HFFc6 (cell line): ENCODE results near the gene ACTL7A. TPM values are rescaled to one million over a fixed set of nuclear protein-coding genes. Genes with fewer than 3 reads are reported as not detected.

Experiments used
- DNase-seq: peaks from one replicate; pipeline ENCODE4 v3.0.0-alpha.2; 2018
- H3K27ac Mint-ChIP-seq: 2 replicates; pipeline ENCODE4 v1.8.0; 2020; ENCODE audit warnings: mild to moderate bottlenecking, mixed read lengths
- H3K27me3 Mint-ChIP-seq: 2 replicates; pipeline ENCODE4 v1.8.0; 2021; ENCODE audit warnings: mild to moderate bottlenecking, moderate library complexity, mixed read lengths; ENCODE audit not compliant: insufficient read depth
- H3K36me3 Mint-ChIP-seq: 2 replicates; pipeline ENCODE4 v1.8.0; 2021; ENCODE audit warnings: low read depth, mixed read lengths
- H3K4me1 Mint-ChIP-seq: 2 replicates; pipeline ENCODE4 v1.8.0; 2020; ENCODE audit warnings: low read depth, mixed read lengths
- H3K4me3 Mint-ChIP-seq: 2 replicates; pipeline ENCODE4 v1.8.0; 2020; ENCODE audit warnings: mild to moderate bottlenecking, moderate library complexity, mixed read lengths
- H3K9me3 Mint-ChIP-seq: 2 replicates; pipeline ENCODE4 v1.8.0; 2020; ENCODE audit warnings: mild to moderate bottlenecking, mixed read lengths
- total RNA-seq, 6 experiments: library from RNA; stranded (reverse); fragmentation: NEBNext Ultra II Directional; extraction: Animal tissue kit (Norgen Biotek cat#: 25700); gene quantifications; 2 replicates in 1 of 6; 3 replicates in 5 of 6; pipeline ENCODE4 v1.2.3, GENCODE V29; 2021
- TF ChIP-seq, protein P1 (sequence below): fragments of 200-600 bp; sonication (generic); IDR thresholded peaks from 2 replicates; pipeline ENCODE4 v1.5.0; 2021; ENCODE audit warnings: antibody characterized with exemption, mild to moderate bottlenecking

The ACTL7A gene
- total RNA-seq, 6 experiments from 2014 or later = not detected

DNA sequence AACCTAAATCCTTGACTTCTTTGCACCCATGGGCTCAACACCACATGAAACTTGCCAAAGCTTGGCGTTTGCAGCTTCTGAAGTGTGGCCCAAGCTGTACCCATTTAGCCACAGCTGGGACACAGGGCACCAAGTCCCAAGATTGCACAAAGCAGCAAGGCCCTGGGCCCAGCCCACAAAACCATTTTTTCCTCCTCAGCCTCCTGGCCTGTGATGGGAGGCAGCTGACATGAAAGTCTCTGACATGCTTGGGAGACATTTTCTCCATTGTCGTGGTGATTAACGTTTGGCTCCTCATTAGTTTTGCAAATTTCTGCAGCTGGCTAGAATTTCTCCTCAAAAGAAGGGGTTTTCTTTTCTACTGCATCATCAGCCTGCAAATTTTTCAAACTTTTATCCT lies 38.2 kb upstream of the ACTL7A start:
- H3K9me3 Mint-ChIP-seq = peaks cover 23% of the 10 kb centered on the region

DNA sequence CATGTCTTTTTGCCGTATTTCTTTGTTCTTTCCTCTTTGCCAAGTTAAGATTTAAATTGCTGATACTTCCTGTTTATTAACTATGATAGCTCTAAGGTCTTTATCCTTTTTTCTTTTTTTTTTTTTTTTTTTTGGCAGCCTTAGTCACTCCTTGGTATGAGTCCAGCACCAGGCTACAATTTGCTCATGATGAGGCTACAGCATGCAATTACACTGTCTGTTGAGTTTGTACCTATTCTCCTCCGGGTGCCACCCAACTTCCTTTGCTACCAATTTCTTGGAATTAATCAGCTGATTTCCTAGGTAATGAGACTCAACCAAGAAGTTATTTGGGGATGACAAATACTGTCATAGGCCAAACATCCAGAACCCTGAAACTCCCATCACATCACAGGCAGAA lies 31.8 kb upstream of the ACTL7A start:
- TF ChIP-seq, protein P1, sequence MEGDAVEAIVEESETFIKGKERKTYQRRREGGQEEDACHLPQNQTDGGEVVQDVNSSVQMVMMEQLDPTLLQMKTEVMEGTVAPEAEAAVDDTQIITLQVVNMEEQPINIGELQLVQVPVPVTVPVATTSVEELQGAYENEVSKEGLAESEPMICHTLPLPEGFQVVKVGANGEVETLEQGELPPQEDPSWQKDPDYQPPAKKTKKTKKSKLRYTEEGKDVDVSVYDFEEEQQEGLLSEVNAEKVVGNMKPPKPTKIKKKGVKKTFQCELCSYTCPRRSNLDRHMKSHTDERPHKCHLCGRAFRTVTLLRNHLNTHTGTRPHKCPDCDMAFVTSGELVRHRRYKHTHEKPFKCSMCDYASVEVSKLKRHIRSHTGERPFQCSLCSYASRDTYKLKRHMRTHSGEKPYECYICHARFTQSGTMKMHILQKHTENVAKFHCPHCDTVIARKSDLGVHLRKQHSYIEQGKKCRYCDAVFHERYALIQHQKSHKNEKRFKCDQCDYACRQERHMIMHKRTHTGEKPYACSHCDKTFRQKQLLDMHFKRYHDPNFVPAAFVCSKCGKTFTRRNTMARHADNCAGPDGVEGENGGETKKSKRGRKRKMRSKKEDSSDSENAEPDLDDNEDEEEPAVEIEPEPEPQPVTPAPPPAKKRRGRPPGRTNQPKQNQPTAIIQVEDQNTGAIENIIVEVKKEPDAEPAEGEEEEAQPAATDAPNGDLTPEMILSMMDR = no peak
- Mint-ChIP-seq H3K27me3 (no peaks in the 10 kb centered on the region; the same call in 1 of the 2 replicates), H3K27ac (no peak overlapping the region), H3K4me1 (peaks cover 12% of the 10 kb centered on the region), H3K36me3 (no peaks in the 10 kb centered on the region), H3K9me3 (no peaks in the 10 kb centered on the region), H3K4me3 (no peak overlapping the region)
- no peak for DNase-seq

More for the DNA sequence above, 38.2 kb upstream of the ACTL7A start:
- H3K27me3 Mint-ChIP-seq = no peaks in the 10 kb centered on the region
- TF ChIP-seq, protein P1 = no peak
- H3K4me1 Mint-ChIP-seq = no peaks in the 10 kb centered on the region
- peaks cover 8% of the 10 kb centered on the region; the same call in 1 of the 2 replicates for H3K36me3 Mint-ChIP-seq
- H3K27ac Mint-ChIP-seq = no peak overlapping the region
- no peak overlapping the region for H3K4me3 Mint-ChIP-seq
- DNase-seq = no peak

DNA sequence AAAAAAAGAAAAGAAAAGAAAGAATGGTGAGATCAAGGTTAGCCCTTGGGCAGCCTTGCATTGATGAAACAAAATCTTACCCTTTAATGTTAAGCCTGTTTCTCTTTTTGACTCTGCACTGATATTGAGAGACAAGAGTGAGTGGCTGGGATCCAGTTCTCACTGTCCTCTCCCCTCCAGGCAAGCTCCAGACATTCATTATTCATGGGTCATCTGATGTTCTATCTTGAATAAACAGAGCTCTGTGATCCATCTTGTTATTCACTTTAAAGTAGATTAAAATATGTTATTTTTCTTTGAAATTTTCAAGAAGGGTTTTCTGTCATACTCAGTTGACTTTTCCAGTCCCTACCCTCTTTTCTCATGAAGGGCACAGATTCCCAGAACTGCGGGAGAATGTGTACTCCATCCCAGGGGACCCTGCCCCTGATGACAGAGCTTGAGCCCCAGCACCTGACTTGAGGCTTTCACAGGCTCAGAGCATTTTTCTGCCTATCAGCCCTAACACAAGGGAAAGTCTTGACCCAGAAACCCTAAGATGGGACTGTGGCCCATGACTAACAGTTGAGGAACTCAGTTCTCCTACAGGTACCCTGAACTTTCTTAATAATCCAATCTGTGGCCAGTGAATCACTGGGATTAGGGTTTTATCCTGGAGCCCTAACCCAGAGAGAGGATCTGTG lies 30.4 kb upstream of the ACTL7A start:
- Mint-ChIP-seq H3K27ac (no peak overlapping the region), H3K36me3 (no peaks in the 10 kb centered on the region), H3K9me3 (no peaks in the 10 kb centered on the region), H3K4me1 (peaks cover 22% of the 10 kb centered on the region), H3K27me3 (no peaks in the 10 kb centered on the region; the same call in 1 of the 2 replicates), H3K4me3 (no peak overlapping the region)
- TF ChIP-seq, protein P1 = no peak
- DNase-seq = no peak

DNA sequence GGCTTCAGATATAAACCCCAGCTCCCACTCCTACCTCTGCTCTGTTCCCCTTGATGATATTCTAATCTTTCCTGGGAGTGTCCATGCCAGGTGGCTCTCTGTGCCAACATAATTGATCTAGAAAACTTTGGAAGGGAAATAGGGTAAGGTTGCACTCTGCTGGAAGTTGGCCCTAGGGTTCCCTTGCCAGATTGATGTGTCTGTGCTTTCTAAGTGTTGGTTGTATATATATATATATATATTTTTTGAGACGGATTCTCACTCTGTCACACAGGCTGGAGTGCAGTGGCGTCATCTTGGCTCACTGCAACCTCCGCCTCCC lies 29.9 kb upstream of the ACTL7A start:
- no peaks in the 10 kb centered on the region for H3K9me3 Mint-ChIP-seq
- no peak overlapping the region for H3K4me3 Mint-ChIP-seq
- H3K4me1 Mint-ChIP-seq = peaks cover 22% of the 10 kb centered on the region
- no peaks in the 10 kb centered on the region; the same call in 1 of the 2 replicates for H3K27me3 Mint-ChIP-seq
- no peaks in the 10 kb centered on the region for H3K36me3 Mint-ChIP-seq
- DNase-seq = no peak
- no peak overlapping the region for H3K27ac Mint-ChIP-seq
- TF ChIP-seq, protein P1 = no peak

DNA sequence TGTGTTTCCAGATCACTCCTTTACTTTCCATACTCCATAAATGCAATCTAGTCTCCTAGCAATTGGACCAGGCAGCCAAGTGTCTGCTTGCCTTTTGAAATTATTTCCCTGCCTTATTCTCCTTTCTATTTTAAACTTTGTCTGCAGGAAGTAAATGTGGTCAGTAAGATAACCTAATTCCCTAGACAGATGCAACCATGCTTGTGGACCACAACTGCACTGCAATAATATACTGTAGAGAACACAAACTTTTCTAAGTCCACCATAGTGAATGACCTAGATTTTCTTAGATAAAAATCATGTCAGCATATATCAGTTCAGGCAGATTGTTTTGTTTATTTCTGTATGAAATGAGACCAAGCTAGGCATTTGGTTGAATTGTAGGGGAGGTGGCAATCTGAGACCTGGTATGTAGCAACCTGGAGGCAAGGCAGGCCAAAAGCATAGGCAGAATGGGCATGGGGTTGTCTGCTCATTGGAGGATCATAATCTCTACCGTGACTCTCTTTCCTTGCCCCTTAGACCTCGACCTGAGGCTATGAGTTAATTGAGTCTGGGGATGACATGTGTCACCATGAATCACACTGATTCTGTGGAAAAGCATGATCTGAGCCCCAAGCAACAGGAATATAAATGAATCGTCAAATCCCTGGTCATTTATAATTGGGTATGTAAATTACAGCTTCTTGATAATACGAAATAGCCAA lies 27.0 kb upstream of the ACTL7A start:
- TF ChIP-seq, protein P1 = no peak
- DNase-seq = no peak
- no peaks in the 10 kb centered on the region for H3K9me3 Mint-ChIP-seq
- H3K4me3 Mint-ChIP-seq = no peak overlapping the region
- H3K27me3 Mint-ChIP-seq = peaks cover 4% of the 10 kb centered on the region; the same call in 1 of the 2 replicates
- peaks cover 27% of the 10 kb centered on the region for H3K4me1 Mint-ChIP-seq
- H3K36me3 Mint-ChIP-seq = no peaks in the 10 kb centered on the region
- no peak overlapping the region for H3K27ac Mint-ChIP-seq
